Sigmoid colon (tissue), 7 donors: ENCODE measurements around the gene PRKN. TPM values are rescaled to one million over a fixed set of nuclear protein-coding genes. Genes with fewer than 3 reads are reported as not detected.

Source experiments
- DNase-seq: peaks from one replicate; pipeline ENCODE4 v3.0.0-alpha.2; 2019
- H3K27ac ChIP-seq, 4 donors: fragments of 200-600 bp; sonication (generic); one replicate each; pipeline ENCODE4 v1.5.1; 2016 to 2019; ENCODE audit warnings: mild to moderate bottlenecking in 1 of 4
- H3K27me3 ChIP-seq, 3 donors: fragments of 200-600 bp; sonication (generic); one replicate each; pipeline ENCODE4 v1.5.1; 2019; ENCODE audit warnings: mild to moderate bottlenecking in 1 of 3
- H3K36me3 ChIP-seq, 4 donors: fragments of 200-600 bp; sonication (generic); one replicate each; pipeline ENCODE4 v1.5.1; 2016 to 2019
- H3K4me1 ChIP-seq, 4 donors: fragments of 200-600 bp; sonication (generic); one replicate each; pipeline ENCODE4 v1.5.1; 2017 to 2019
- H3K4me3 ChIP-seq, 4 donors: fragments of 200-600 bp; sonication (generic); one replicate each; pipeline ENCODE4 v1.5.1; 2017 to 2019; ENCODE audit warnings: mild to moderate bottlenecking in 2 of 4, moderate library complexity in 1 of 4
- H3K9me3 ChIP-seq, 4 donors: fragments of 200-600 bp in 3 of 4; sonication (generic) in 3 of 4; one replicate each; pipeline versions ENCODE4 v1.5.1 to v1.6.1; 2013 to 2019
- CTCF ChIP-seq, 4 experiments: fragments of 450-650 bp in 3 of 4; fragments of 200-600 bp in 1 of 4; IDR thresholded peaks; one replicate each; pipeline ENCODE4 v1.5.1; 2016 to 2019; ENCODE audit warnings: antibody characterized with exemption in 4 of 4, mild to moderate bottlenecking in 3 of 4, moderate library complexity in 2 of 4
- EP300 ChIP-seq, 4 donors: sonication (generic); formaldehyde crosslinking; IDR thresholded peaks; one replicate each; pipeline ENCODE4 v1.6.1; 2017; ENCODE audit warnings: antibody characterized with exemption in 4 of 4
- POLR2A ChIP-seq, 2 donors: fragments of 450-650 bp; IDR thresholded peaks; one replicate each; pipeline ENCODE4 v1.6.1; 2016; ENCODE audit warnings: antibody characterized with exemption in 2 of 2, mild to moderate bottlenecking in 2 of 2, moderate library complexity in 2 of 2
- POLR2AphosphoS5 ChIP-seq, 4 donors: sonication (generic); formaldehyde crosslinking; IDR thresholded peaks; one replicate each; pipeline ENCODE4 v1.6.1; 2017; ENCODE audit warnings: antibody characterized with exemption in 4 of 4
- WGBS, 2 donors: extraction: QIAGEN DNeasy Blood & Tissue Kit; methylation state at CpG; one replicate each; pipeline ENCODE4 v1.1.7; 2013; 5-methylcytosine and 5-hydroxymethylcytosine counted together
- intact Hi-C: fragments of 100-400 bp; cut with DNase I; formaldehyde crosslinking; loops from one replicate; pipeline ENCODE4 v1.15.1; 2023
- polyA plus RNA-seq, 3 donors: library from polyadenylated mRNA; stranded (reverse); fragments of 200-250 nt; gene quantifications; one replicate each; pipeline ENCODE4 v1.2.3, GENCODE V29; 2013
- total RNA-seq, 4 donors: library from RNA; depleted of rRNA; stranded (reverse); fragments of >200 nt; gene quantifications; one replicate each; pipeline ENCODE4 v1.1.0, GENCODE V29; 2016
- donor health status: healthy with polysubstance abuse.
- donor health status: Bipolar disorder and iron deficiency.
- donor health status: healthy.

Gene PRKN
- total and polyA plus RNA-seq, 7 donors: 0.38 to 173 (median 9.7) TPM

DNA sequence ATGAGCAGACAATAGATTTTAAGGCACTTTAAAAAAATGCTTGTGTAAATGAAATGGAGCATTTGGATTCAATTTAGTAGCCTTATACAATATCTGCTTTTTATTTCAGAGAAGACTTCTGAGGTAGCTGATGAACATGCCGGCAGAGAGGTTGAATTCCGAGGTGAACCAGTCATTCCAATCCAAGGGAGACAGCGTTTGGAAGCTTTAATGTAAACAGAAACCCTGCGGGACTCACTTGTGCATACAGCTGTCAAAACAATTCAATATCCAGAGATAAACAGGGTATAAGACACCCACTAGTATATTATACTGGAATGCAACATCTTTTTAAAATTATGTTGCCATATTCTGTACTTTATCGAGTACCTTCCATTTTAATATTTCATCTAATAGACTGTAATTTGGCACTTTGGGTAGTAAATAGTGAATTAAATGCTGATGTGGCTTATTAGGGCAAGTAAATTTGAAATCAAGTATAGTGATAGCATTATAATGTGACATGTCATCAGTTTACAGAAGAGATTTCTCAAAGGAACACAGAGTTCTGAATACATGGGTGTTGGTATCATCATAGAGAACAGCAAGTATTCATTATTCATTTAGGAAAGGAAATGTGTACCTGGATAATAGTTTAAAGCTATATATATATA, 347.7 kb downstream of the PRKN start:
- Histone ChIP-seq H3K4me1 (peaks cover 0 to 20% (median 11%) of the 10 kb centered on the region in 4 donors), H3K9me3 (no peaks in the 10 kb centered on the region), H3K27me3 (no peaks in the 10 kb centered on the region), H3K4me3 (no peak overlapping the region), H3K36me3 (no peaks in the 10 kb centered on the region), H3K27ac (no peak overlapping the region)
- 70 to 78% methylated on average over 5 of the region's 5 CpGs for WGBS, 2 donors
- no peak for TF ChIP-seq POLR2A (IDR thresholded peaks at IDR 0.05)
- no peak for TF ChIP-seq EP300 (IDR thresholded peaks at IDR 0.05)
- TF ChIP-seq CTCF (IDR thresholded peaks at IDR 0.05): no peak
- no peak for TF ChIP-seq POLR2AphosphoS5 (IDR thresholded peaks at IDR 0.05)
- DNase-seq: no peak
- intact Hi-C loops: no loop called here

DNA sequence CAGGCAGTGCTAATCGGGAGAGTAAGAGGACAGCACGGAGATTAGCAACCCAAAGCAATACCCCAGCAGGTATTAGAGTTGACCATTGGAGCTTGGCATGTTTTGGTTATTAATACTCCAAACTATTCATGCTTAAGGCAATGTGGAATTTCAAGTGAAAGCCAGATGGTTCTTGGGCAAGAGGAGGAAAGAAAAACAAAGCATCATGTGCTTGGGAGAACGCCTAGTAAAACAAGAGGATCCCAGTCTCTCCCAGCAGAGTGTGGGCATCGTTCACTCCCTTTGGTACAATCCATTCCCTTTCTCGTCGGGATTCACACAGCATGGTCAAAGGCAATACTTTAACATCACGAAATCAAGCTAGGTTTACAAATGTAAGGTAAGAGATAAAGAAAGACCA, 349.8 kb downstream of the PRKN start:
- Histone ChIP-seq H3K4me3 (no peak overlapping the region), H3K4me1 (peaks cover 0 to 20% (median 11%) of the 10 kb centered on the region in 4 donors), H3K9me3 (no peaks in the 10 kb centered on the region), H3K27ac (no peak overlapping the region), H3K36me3 (no peaks in the 10 kb centered on the region), H3K27me3 (no peaks in the 10 kb centered on the region)
- intact Hi-C loops: no loop called here
- TF ChIP-seq CTCF (IDR thresholded peaks at IDR 0.05) (no peak), POLR2A (IDR thresholded peaks at IDR 0.05) (no peak), POLR2AphosphoS5 (IDR thresholded peaks at IDR 0.05) (no peak), EP300 (IDR thresholded peaks at IDR 0.05) (no peak)
- no peak for DNase-seq
- WGBS, 2 donors: 85 to 86% methylated on average over 7 of the region's 7 CpGs

- no peaks in the 10 kb centered on the region for H3K36me3 ChIP-seq
- H3K27me3 ChIP-seq: no peaks in the 10 kb centered on the region
- TF ChIP-seq POLR2A (IDR thresholded peaks at IDR 0.05) (no peak), POLR2AphosphoS5 (IDR thresholded peaks at IDR 0.05) (no peak), EP300 (IDR thresholded peaks at IDR 0.05) (no peak), CTCF (IDR thresholded peaks at IDR 0.05) (no peak)
- WGBS, 2 donors: 82 to 85% methylated on average over 2 of the region's 2 CpGs
- H3K27ac ChIP-seq: no peak overlapping the region
- DNase-seq: no peak
- no peak overlapping the region for H3K4me3 ChIP-seq
- H3K9me3 ChIP-seq: no peaks in the 10 kb centered on the region
- peaks cover 0 to 8% (median 1%) of the 10 kb centered on the region in 4 donors for H3K4me1 ChIP-seq
- intact Hi-C loops: no loop called here
Observed at GRCh38 chr6:162373868-162374267, 353.7 kb downstream of the PRKN start.

DNA sequence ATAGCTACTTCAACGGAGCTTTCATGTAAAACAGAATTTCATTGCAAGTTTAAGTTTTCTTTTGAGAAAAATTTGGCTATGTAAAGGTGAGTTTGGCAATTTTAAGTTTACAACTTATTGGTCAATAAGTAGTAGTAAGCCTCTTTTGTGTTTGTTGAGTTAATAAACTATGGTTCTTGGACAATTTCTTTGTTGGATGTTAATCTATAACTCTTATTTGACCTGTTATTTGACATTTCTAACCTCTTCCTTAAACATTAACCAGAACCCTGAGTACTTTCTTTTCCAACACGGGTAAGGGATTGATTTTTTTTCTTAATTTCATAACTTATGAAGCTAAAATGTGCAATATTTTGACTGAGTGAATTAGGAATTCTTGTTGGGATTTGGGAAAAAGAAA, 354.4 kb downstream of the PRKN start:
- DNase-seq: no peak
- WGBS, 2 donors: 48 to 78% methylated on average over 2 of the region's 2 CpGs
- intact Hi-C loops: no loop called here
- peaks cover 0 to 1% (median 0%) of the 10 kb centered on the region in 4 donors for H3K4me1 ChIP-seq
- no peak overlapping the region for H3K27ac ChIP-seq
- no peak overlapping the region for H3K4me3 ChIP-seq
- no peaks in the 10 kb centered on the region for H3K9me3 ChIP-seq
- H3K27me3 ChIP-seq: no peaks in the 10 kb centered on the region
- no peaks in the 10 kb centered on the region for H3K36me3 ChIP-seq
- no peak for TF ChIP-seq POLR2A (IDR thresholded peaks at IDR 0.05)
- no peak for TF ChIP-seq CTCF (IDR thresholded peaks at IDR 0.05)
- no peak for TF ChIP-seq EP300 (IDR thresholded peaks at IDR 0.05)
- no peak for TF ChIP-seq POLR2AphosphoS5 (IDR thresholded peaks at IDR 0.05)

DNA sequence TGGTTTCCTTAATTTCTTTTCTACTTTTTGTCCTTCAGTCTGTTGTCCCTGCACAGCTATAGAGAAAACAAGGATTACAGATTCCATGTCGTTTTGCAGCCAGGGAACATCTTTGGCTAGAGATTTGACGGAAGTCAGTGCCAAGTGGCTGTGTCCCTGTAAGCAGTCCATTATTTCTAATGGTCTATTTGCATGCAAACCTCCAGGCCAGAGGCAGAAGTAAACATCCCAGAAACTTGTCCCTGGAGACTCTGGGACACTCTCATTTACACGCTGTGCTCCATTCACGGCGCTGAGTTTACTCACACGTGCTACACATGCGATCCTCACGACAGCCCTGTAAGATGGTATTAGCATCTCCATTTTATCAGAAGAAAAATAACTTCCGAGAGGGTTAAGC, 355.5 kb downstream of the PRKN start:
- no peaks in the 10 kb centered on the region for H3K27me3 ChIP-seq
- H3K4me3 ChIP-seq: no peak overlapping the region
- no peaks in the 10 kb centered on the region for H3K36me3 ChIP-seq
- H3K27ac ChIP-seq: no peak overlapping the region
- intact Hi-C loops: no loop called here
- no peaks in the 10 kb centered on the region for H3K4me1 ChIP-seq
- no peaks in the 10 kb centered on the region for H3K9me3 ChIP-seq
- 74 to 91% methylated on average over 9 of the region's 9 CpGs for WGBS, 2 donors
- DNase-seq: no peak
- TF ChIP-seq EP300 (IDR thresholded peaks at IDR 0.05) (no peak), POLR2A (IDR thresholded peaks at IDR 0.05) (no peak), CTCF (IDR thresholded peaks at IDR 0.05) (no peak), POLR2AphosphoS5 (IDR thresholded peaks at IDR 0.05) (no peak)
